HG03103 (cell line): ENCODE measurements around the gene FNIP1.
"Not testable (repeated sequence)": the region's sequence is repeated elsewhere in the genome, so short reads cannot be mapped to it uniquely, and the experiment has no call there.

Experiments
- ATAC-seq: cut with Tn5 transposase; IDR thresholded peaks from one replicate; pipeline ENCODE4 v1.9.1; 2021; ENCODE audit warnings: low read depth; ENCODE audit not compliant: unreplicated experiment

Gene FNIP1

GRCh38 chr5:131787736-131788135, 9.1 kb downstream of the FNIP1 start:
- no peak for ATAC-seq

DNA sequence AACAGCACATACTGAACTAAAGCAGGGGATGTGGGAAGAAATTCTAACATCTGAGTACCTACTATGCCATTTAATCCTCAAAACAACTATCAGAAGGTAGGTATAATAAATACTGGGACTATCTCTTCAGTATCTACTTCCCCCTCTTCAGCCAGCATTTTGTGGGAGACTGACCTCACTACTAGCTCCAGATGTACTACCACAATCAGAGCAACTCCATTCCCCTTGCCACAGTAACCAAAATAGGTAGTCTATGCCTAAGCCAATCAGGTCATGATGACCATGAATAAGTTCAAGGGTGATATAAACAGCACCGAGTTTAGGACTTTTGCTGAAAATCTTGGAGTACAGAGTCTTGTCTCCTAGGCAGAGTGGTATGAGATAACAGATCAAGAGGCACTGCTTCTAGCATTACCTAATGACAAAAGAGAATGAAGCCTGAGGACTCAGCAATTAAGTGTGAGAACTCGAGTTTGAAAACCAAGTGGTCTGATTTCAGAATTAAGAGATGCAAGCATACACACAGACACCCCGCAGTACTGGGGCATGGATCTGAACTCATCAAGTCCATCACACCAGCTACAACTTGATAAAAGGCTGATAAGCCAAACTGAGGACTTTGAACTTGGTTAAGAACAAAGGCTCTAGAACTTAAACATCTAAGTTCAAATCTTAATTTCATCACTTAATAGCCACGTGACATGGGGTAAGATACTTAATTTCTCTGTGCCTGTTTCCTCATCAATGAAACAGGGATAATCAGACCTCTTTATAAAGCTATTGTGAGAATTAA, 9.7 kb downstream of the FNIP1 start:
- no peak for ATAC-seq

DNA sequence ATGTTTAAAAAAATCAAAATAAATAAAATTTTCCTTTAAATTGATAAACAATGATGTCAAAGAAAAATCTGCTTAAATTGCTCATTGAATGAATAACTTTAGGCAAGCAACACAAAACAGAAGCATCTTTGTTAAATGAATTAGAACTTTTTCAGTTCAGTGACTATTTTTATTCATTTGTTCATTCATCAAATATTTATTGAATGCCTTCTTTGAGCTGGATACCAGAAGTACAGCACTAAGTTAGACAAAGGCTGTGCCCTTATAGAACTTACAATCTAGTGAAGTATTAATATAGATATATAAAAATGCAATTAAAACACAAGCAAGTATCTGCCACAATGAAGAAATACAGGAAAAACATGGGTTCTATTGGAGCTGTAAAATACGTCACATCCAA, 10.8 kb downstream of the FNIP1 start:
- no peak for ATAC-seq

GRCh38 chr5:131783874-131784273, 12.9 kb downstream of the FNIP1 start:
- no peak for ATAC-seq

GRCh38 chr5:131783357-131783756, 13.5 kb downstream of the FNIP1 start:
- ATAC-seq, result no peak

- no peak for ATAC-seq
These were observed 14.1 kb downstream of the FNIP1 start for GRCh38 chr5:131782717-131783116.

DNA sequence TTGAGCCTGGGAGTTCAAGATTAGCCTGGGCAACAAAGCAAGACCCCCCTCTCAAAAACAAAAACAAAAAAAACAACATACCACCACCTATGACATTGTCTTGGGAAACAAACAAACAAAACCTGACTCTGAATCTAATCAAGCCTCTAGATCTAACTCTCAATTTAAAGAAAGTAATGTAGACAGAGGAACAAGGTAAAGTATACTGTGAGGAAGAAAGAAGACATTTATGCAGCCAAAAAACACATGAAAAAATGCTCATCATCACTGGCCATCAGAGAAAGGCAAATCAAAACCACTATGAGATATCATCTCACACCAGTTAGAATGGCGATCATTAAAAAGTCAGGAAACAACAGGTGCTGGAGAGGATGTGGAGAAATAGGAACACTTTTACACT, 18.7 kb downstream of the FNIP1 start:
- not testable (repeated sequence) for ATAC-seq

DNA sequence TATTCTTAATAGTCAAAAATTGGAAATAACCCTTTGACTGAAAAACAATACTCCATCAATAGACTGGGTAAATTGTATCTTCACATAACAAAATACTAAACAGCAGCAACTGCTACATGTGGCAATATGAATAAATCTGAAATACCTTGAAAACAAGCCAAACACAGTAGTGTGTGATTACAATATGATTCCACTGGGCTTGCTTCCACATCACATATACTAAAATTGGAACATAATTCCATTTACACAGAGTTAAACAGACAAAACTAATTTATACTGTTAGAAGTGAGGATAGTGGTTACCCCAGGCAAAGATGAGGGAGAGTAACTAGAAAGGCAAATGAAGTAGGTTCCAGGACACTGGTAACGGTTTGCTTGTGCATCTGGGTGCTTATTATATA, 20.4 kb downstream of the FNIP1 start:
- ATAC-seq, result no peak

- ATAC-seq, result no peak
These were observed 22.0 kb downstream of the FNIP1 start for GRCh38 chr5:131774652-131775367.

GRCh38 chr5:131773805-131774204, 23.0 kb downstream of the FNIP1 start:
- no peak for ATAC-seq

DNA sequence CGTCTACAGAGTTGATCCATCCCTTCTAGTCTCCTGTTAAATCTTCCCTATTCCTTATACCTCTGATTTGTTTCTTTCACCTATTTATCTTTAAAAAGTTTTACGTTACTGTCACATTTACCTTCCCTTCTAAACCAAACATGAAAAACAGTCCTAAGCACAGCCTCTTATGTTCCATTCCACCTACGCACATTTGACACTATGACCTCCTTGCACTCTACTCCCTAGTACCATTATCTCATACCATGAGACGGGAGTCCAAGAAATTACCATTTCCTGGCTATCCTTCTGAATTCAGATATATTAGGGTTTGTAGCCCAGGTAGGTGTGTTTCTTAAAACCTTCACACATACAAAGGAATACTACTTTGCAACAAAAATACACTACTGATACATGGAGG, 25.1 kb downstream of the FNIP1 start:
- no peak for ATAC-seq

- ATAC-seq, result no peak
These were observed 26.9 kb downstream of the FNIP1 start for GRCh38 chr5:131769961-131770360.

DNA sequence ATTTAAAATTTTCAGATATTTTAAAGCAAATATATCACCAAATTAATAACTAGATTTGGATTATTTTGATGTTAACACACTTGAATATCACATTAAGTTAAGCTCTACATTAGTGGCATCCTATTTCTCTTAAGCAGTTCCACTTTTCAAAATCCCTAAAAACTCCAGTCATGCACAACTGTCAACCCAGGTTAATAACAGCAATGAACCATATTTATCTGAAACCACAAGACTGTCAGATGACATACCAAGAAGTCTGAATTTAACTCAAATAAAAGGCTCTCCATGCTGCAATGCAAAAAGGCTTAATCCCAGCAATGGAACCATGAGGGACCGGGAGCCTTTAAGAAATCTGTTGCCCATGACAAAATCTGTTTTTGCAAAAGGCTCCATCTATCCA, 27.5 kb downstream of the FNIP1 start:
- ATAC-seq, result no peak

DNA sequence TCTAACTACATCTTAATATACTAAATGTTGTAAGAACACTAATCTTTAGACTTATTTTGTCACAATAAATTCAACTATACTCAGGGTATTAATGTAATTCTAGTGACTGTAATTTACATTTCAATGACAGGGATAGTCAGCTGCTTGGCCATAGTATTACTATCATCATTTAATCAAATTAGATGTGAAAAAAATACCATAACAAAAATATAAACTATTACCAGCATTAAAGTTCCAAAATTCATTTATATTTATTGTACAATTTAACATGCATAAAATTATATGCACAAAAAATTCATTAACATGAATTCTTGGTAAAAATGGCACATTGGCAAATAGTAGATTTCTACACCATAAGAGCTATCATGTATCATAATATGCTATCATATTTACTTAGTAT, 28.9 kb downstream of the FNIP1 start:
- no peak for ATAC-seq

DNA sequence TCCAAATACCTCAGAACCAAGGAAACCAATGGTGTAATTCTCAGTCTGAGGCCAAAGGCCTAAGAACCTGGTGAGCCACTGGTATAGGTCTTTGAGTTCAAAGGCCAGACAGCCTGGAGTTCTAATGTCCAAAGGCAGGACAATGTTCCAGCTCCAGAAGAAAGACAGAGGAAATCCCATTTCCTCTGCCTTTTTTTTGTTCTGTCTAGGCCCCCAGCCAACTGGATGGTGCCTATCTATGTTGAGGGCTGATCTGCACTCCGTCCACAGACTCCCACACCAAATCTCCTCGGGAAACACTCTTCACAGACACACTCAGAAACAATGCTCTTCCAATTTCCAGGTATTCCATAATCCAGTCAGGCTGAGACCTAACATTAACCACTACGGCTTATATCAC, 30.1 kb downstream of the FNIP1 start:
- no peak for ATAC-seq

- ATAC-seq, result no peak
These were observed 31.6 kb downstream of the FNIP1 start for GRCh38 chr5:131765261-131765660.

- no peak for ATAC-seq
These were observed 32.8 kb downstream of the FNIP1 start for GRCh38 chr5:131763968-131764367.

- ATAC-seq, result no peak
These were observed 36.0 kb downstream of the FNIP1 start for GRCh38 chr5:131760793-131761192.

DNA sequence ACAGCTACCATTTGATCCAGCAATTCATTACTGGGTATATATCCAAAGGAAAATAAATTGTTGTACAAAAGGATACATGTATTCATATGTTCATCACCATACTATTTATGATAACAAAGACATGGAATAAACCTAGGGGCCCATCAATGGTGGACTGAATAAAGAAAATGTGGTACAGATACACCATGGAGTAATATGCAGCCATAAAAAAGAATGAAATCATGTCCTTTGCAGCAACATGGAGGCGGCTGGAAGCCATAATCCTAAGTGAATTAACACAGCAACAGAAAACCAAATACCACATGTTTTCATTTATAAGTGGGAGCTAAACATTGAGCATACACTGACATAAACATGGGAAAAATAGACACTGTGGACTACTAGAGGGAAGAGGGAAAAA, 37.1 kb downstream of the FNIP1 start:
- ATAC-seq, result no peak

- peak; percentile 23 for ATAC-seq
These were observed 38.3 kb downstream of the FNIP1 start for GRCh38 chr5:131758520-131758900.

DNA sequence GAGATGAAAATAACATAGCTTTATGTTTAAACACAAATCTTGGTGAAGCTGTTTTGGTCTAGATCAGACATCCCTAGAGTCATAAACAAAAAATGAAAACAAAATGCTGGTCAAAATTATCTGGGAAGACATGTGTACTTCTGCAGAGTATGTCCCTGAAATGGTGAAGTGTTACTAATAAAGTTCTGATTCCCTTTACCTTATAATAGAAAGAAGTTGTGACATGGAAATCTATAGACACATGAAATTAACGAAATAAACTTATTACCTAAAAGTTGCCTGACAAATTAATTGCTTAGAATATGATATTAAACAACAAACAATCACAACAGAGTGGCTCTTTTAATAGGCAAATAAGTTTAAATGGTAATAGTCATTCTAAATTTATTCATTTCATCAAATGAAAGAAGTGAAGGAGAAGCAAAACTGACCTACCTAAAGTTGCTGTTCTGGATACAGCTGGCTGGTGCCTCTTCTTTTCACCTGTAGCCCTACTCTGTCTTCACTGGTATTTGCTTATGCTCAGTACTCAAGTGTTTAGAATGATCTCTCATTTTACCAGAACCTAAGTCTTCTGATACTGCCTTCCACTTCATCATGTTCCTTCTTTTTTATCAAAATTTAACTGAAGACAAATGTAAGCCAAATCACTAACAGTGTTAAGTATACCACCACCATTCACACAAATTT, 38.8 kb downstream of the FNIP1 start:
- ATAC-seq, result peak; percentile 59

- no peak for ATAC-seq
These were observed 39.9 kb downstream of the FNIP1 start for GRCh38 chr5:131756942-131757341.
